Astrocyte (in vitro differentiated cells and primary cell): ENCODE data around the gene SLC5A2.

Experiments used
- CTCF ChIP-seq: IDR thresholded peaks from 2 replicates; pipeline ENCODE4 v1.5.1; 2011; ENCODE audit warnings: low read depth, mild to moderate bottlenecking, inconsistent platforms, low read length, moderate library complexity; ENCODE audit not compliant: insufficient read depth
- EZH2 ChIP-seq: IDR thresholded peaks from 2 replicates; pipeline ENCODE4 v1.6.1; 2012; ENCODE audit warnings: mild to moderate bottlenecking, low read length, inconsistent platforms; ENCODE audit not compliant: insufficient read depth

- TF ChIP-seq CTCF (no peak), EZH2 (no peak)
Observed at GRCh38 chr16:31535737-31536136, 52.8 kb downstream of the SLC5A2 start.
